Ovary (tissue), 9 donors: ENCODE measurements around the gene TMEM100. TPM values are rescaled to one million over a fixed set of nuclear protein-coding genes. Genes with fewer than 3 reads are reported as not detected.

Experiments
- DNase-seq, 5 donors: peaks; one replicate each; pipeline ENCODE4 v3.0.0-alpha.2; 2019 to 2020
- H3K27ac ChIP-seq, 2 donors: fragments of 200-600 bp; one replicate each; pipeline versions ENCODE4 v1.5.1 to v1.8.0; 2019 to 2022
- H3K27me3 ChIP-seq: fragments of 200-600 bp; one replicate; pipeline ENCODE4 v1.8.0; 2022
- H3K36me3 ChIP-seq: fragments of 200-600 bp; sonication (generic); one replicate; pipeline ENCODE4 v1.5.1; 2019
- H3K4me1 ChIP-seq: one replicate; pipeline ENCODE4 v1.8.1; 2013; ENCODE audit warnings: mild to moderate bottlenecking, moderate library complexity; ENCODE audit not compliant: insufficient read depth
- H3K4me3 ChIP-seq: fragments of 200-600 bp; sonication (generic); one replicate; pipeline ENCODE4 v1.5.1; 2017
- H3K9me3 ChIP-seq, 2 donors: fragments of 200-600 bp in 1 of 2; sonication (generic) in 1 of 2; one replicate each; pipeline versions ENCODE4 v1.5.1 to v1.8.1; 2013 to 2019; ENCODE audit warnings: mild to moderate bottlenecking in 1 of 2, moderate library complexity in 1 of 2
- EP300 ChIP-seq: sonication (generic); formaldehyde crosslinking; IDR thresholded peaks from one replicate; pipeline ENCODE4 v1.6.1; 2017; ENCODE audit warnings: antibody characterized with exemption
- POLR2A ChIP-seq: fragments of 450-650 bp; IDR thresholded peaks from one replicate; pipeline ENCODE4 v1.6.1; 2017; ENCODE audit warnings: antibody characterized with exemption, mild to moderate bottlenecking, moderate library complexity
- WGBS, 3 donors: extraction: QIAGEN DNeasy Blood & Tissue Kit in 1 of 3; methylation state at CpG; one replicate each; pipeline versions ENCODE4 v1.1.5 to v1.1.7; 2013 to 2017; 5-methylcytosine and 5-hydroxymethylcytosine counted together
- intact Hi-C, 4 donors: fragments of 100-400 bp; cut with DNase I; formaldehyde crosslinking; loops; one replicate each; pipeline versions ENCODE4 v1.11.0 to v1.15.1; 2022 to 2023
- polyA plus RNA-seq, 2 donors: library from polyadenylated mRNA; stranded (reverse); fragments of 200-250 nt in 1 of 2; fragments of 350-450 nt in 1 of 2; fragmentation: Illumina TruSeq in 1 of 2; extraction: RNeasy Lipid Tissue Mini Kit (QIAGEN cat#74804) in 1 of 2; gene quantifications; one replicate each; pipeline ENCODE4 v1.2.3, GENCODE V29; 2013 to 2014
- total RNA-seq, 7 donors: library from RNA; depleted of rRNA in 2 of 7; stranded (reverse); fragments of >200 nt in 2 of 7; fragmentation: NEBNext Ultra II Directional in 3 of 7; extraction: Animal tissue kit (Norgen Biotek cat#: 25700) in 3 of 7; gene quantifications; one replicate each; pipeline versions ENCODE4 v1.1.0 to v1.2.4, GENCODE V29; 2016 to 2023
- TF ChIP-seq, protein P1 (sequence below), 3 donors: fragments of 450-650 bp in 2 of 3; fragments of 200-600 bp in 1 of 3; IDR thresholded peaks; one replicate each; pipeline versions ENCODE4 v1.5.1 to v1.8.0; 2016 to 2022; ENCODE audit warnings: antibody characterized with exemption in 3 of 3, mild to moderate bottlenecking in 1 of 3
- donor health status: DM: no; HTN: no; CAD: no; lungs with moderate emphysema.
- donor health status: DM: no; HTN: no; CAD: no.
- donor health status: Bipolar disorder and iron deficiency.
- donor health status: DM: yes; HTN: yes; CAD: no.
- donor health status: DM: no; HTN: no; CAD: no.
- donor health status: DM: yes; HTN: yes; CAD: no.

TMEM100 gene
- total and polyA plus RNA-seq, 9 donors: 9.0 to 88.2 (median 17.8) TPM

DNA sequence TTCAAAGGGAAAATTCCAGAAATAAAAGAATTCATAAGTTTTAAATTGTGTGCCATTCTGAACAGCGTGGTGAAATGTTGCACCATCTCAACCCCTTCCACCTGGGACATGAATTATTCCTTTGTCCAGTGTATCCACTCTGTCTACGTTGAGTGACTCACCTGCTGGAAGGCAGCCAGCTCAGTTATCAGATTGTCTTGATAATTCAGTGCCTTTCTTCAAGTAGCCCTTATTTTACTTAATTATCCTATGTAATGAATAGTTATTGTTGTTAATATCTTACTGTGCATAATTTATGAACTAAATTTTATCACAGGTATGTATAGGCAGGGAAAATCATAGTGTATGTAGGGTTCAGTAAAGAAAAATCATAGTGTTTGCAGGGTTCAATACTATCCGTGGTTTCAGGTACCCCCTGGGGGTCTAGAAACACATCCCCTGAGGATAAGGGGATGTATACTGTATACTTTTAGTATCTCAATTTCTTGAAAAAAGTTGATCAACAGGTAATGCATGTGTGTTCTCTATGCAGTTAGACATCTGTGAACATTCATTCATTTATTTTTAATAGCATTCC lies 20.5 kb upstream of the TMEM100 start:
- DNase-seq: no peak
- 70 to 73% (median 71%) methylated on average over 3 of the region's 3 CpGs for WGBS, 3 donors
- Histone ChIP-seq H3K9me3 (no peaks in the 10 kb centered on the region), H3K27ac (no peak overlapping the region), H3K4me1 (no peaks in the 10 kb centered on the region), H3K27me3 (peaks cover 2% of the 10 kb centered on the region), H3K4me3 (no peak overlapping the region), H3K36me3 (no peaks in the 10 kb centered on the region)
- TF ChIP-seq, protein P1, sequence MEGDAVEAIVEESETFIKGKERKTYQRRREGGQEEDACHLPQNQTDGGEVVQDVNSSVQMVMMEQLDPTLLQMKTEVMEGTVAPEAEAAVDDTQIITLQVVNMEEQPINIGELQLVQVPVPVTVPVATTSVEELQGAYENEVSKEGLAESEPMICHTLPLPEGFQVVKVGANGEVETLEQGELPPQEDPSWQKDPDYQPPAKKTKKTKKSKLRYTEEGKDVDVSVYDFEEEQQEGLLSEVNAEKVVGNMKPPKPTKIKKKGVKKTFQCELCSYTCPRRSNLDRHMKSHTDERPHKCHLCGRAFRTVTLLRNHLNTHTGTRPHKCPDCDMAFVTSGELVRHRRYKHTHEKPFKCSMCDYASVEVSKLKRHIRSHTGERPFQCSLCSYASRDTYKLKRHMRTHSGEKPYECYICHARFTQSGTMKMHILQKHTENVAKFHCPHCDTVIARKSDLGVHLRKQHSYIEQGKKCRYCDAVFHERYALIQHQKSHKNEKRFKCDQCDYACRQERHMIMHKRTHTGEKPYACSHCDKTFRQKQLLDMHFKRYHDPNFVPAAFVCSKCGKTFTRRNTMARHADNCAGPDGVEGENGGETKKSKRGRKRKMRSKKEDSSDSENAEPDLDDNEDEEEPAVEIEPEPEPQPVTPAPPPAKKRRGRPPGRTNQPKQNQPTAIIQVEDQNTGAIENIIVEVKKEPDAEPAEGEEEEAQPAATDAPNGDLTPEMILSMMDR (IDR thresholded peaks at IDR 0.05): no peak
- TF ChIP-seq POLR2A: no peak
- TF ChIP-seq EP300: no peak
- intact Hi-C loops: no loop called here

GRCh38 chr17:55742272-55743102 lies 19.8 kb upstream of the TMEM100 start:
- no peak for TF ChIP-seq EP300
- 62 to 74% (median 68%) methylated on average over 12 of the region's 12 CpGs for WGBS, 3 donors
- H3K27ac ChIP-seq: no peak overlapping the region
- no peaks in the 10 kb centered on the region for H3K36me3 ChIP-seq
- intact Hi-C loops: no loop called here
- no peak for DNase-seq
- H3K27me3 ChIP-seq: peaks cover 2% of the 10 kb centered on the region
- no peak overlapping the region for H3K4me3 ChIP-seq
- no peaks in the 10 kb centered on the region for H3K9me3 ChIP-seq
- H3K4me1 ChIP-seq: no peaks in the 10 kb centered on the region

GRCh38 chr17:55741356-55741700 lies 18.7 kb upstream of the TMEM100 start:
- TF ChIP-seq, protein P1 (IDR thresholded peaks at IDR 0.05): no peak
- no peak for TF ChIP-seq POLR2A
- TF ChIP-seq EP300: no peak
- no peaks in the 10 kb centered on the region for H3K4me1 ChIP-seq
- H3K4me3 ChIP-seq: no peak overlapping the region
- peaks cover 2% of the 10 kb centered on the region for H3K27me3 ChIP-seq
- intact Hi-C loops: no loop called here
- no peaks in the 10 kb centered on the region for H3K9me3 ChIP-seq
- H3K36me3 ChIP-seq: no peaks in the 10 kb centered on the region
- H3K27ac ChIP-seq: no peak overlapping the region
- 91 to 92% (median 91%) methylated on average over 3 of the region's 3 CpGs for WGBS, 3 donors
- no peak for DNase-seq

DNA sequence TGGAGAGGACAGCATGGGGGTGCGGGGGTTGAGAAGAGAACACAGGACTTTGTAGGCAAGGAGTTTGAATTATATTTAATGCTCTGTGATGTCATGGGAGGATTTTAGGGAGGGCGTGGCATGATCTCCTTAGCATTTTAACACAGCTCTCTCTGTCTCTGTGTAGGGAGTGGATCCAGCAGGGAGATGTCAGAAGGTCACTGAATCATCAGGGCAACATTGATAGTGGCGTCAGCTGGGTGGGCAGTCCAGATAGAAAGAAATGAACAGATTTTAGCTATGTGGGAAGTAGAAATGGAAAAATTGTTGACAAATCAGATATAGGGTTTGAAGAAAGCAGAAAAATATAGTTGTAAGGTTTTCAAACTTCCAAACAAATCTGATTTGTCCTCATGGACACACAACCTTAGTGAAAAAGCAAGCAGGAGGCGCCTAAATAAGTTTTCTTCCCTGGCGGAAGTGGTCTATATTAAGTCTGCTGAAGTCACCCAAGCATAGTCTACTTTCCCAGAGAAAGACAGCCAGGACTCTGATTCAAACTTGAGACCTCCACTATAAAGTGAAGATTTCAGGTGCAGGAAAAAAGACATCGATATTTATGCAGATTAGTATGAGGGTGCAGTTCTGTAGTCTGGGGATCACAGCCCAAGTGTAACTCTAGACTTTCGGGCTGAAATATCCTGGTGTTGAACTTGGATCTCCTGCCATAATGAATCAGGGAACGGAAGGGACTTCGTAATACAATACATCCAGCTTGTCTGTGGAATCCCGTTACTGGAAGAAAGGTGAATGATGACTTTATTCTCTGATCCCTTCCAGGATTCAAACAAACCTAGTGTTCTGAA lies 18.1 kb upstream of the TMEM100 start:
- TF ChIP-seq POLR2A: no peak
- no peak for TF ChIP-seq EP300
- TF ChIP-seq, protein P1 (IDR thresholded peaks at IDR 0.05): no peak

More for the DNA sequence above, 18.1 kb upstream of the TMEM100 start:
- Histone ChIP-seq H3K27me3 (peaks cover 2% of the 10 kb centered on the region), H3K4me1 (no peaks in the 10 kb centered on the region), H3K36me3 (no peaks in the 10 kb centered on the region), H3K9me3 (no peaks in the 10 kb centered on the region), H3K27ac (no peak overlapping the region), H3K4me3 (no peak overlapping the region)
- intact Hi-C loops: no loop called here
- 83 to 87% (median 85%) methylated on average over 10 of the region's 10 CpGs for WGBS, 3 donors
- DNase-seq: no peak
